OCI-LY3 (cell line): ENCODE measurements around the gene DBX2.

Experiments
- CTCF ChIP-seq: fragments of 200-600, 300-600 bp; sonication (generic); IDR thresholded peaks from 2 replicates; pipeline ENCODE4 v1.5.1; 2014; ENCODE audit warnings: antibody characterized with exemption, low read length, low read depth
- EZH2phosphoT487 ChIP-seq: fragments of 200-600 bp; shearing (Covaris generic); IDR thresholded peaks from 2 replicates; pipeline ENCODE4 v1.6.1; 2018; ENCODE audit warnings: antibody characterized with exemption, mixed run types, low read depth

- TF ChIP-seq CTCF (no peak), EZH2phosphoT487 (no peak)
Measured at GRCh38 chr12:45076417-45077026, 25.6 kb upstream of the DBX2 start.
